Endothelial cell (in vitro differentiated cells): Measurements from ENCODE around the gene PPP2R3B. TPM values are rescaled to one million over a fixed set of nuclear protein-coding genes. Genes with fewer than 3 reads are reported as not detected.
A peak's percentile ranks its signal among the peaks of the same experiment; 100 is the strongest.

Experiments used
- DNase-seq: peaks from one replicate; pipeline ENCODE4 v3.0.0; 2021; ENCODE audit warnings: low spot score
- H3K27ac Mint-ChIP-seq: one replicate; pipeline ENCODE4 v1.8.0; 2021; ENCODE audit warnings: mixed read lengths, inconsistent platforms; ENCODE audit not compliant: unreplicated experiment
- H3K27me3 Mint-ChIP-seq: one replicate; pipeline ENCODE4 v1.8.0; 2021; ENCODE audit warnings: mild to moderate bottlenecking, moderate library complexity, mixed read lengths, inconsistent platforms; ENCODE audit not compliant: unreplicated experiment
- H3K36me3 Mint-ChIP-seq: one replicate; pipeline ENCODE4 v1.8.0; 2021; ENCODE audit warnings: mild to moderate bottlenecking, low read depth, mixed read lengths, inconsistent platforms; ENCODE audit not compliant: unreplicated experiment
- H3K4me1 Mint-ChIP-seq: one replicate; pipeline ENCODE4 v1.8.0; 2021; ENCODE audit warnings: mild to moderate bottlenecking, mixed read lengths, inconsistent platforms; ENCODE audit not compliant: unreplicated experiment
- H3K4me3 Mint-ChIP-seq: one replicate; pipeline ENCODE4 v1.8.0; 2021; ENCODE audit warnings: mild to moderate bottlenecking, mixed read lengths, inconsistent platforms; ENCODE audit not compliant: unreplicated experiment
- H3K9me3 Mint-ChIP-seq: one replicate; pipeline ENCODE4 v1.8.0; 2021; ENCODE audit warnings: mixed read lengths, inconsistent platforms; ENCODE audit not compliant: unreplicated experiment
- CTCF ChIP-seq: fragments of 200-600 bp; sonication (generic); IDR thresholded peaks from one replicate; pipeline ENCODE4 v1.5.0; 2021; ENCODE audit warnings: antibody characterized with exemption; ENCODE audit not compliant: unreplicated experiment
- total RNA-seq: library from RNA; stranded (reverse); fragmentation: NEBNext Ultra II Directional; extraction: Animal tissue kit (Norgen Biotek cat#: 25700); gene quantifications from one replicate; pipeline ENCODE4 v1.2.1, GENCODE V29; 2021; ENCODE audit not compliant: unreplicated experiment

PPP2R3B gene
- total RNA-seq, 1 donor from 2014 or later: 44.0 TPM

GRCh38 chrX:319579-320125 lies 67.1 kb downstream of the PPP2R3B start:
- Mint-ChIP-seq H3K27me3 (peaks cover 15% of the 10 kb centered on the region), H3K27ac (no peak overlapping the region), H3K36me3 (peaks cover 5% of the 10 kb centered on the region), H3K9me3 (no peaks in the 10 kb centered on the region), H3K4me1 (peaks cover 11% of the 10 kb centered on the region), H3K4me3 (peak overlapping the region; percentile 95)
- peak; percentile 18 for DNase-seq
- no peak for TF ChIP-seq CTCF

DNA sequence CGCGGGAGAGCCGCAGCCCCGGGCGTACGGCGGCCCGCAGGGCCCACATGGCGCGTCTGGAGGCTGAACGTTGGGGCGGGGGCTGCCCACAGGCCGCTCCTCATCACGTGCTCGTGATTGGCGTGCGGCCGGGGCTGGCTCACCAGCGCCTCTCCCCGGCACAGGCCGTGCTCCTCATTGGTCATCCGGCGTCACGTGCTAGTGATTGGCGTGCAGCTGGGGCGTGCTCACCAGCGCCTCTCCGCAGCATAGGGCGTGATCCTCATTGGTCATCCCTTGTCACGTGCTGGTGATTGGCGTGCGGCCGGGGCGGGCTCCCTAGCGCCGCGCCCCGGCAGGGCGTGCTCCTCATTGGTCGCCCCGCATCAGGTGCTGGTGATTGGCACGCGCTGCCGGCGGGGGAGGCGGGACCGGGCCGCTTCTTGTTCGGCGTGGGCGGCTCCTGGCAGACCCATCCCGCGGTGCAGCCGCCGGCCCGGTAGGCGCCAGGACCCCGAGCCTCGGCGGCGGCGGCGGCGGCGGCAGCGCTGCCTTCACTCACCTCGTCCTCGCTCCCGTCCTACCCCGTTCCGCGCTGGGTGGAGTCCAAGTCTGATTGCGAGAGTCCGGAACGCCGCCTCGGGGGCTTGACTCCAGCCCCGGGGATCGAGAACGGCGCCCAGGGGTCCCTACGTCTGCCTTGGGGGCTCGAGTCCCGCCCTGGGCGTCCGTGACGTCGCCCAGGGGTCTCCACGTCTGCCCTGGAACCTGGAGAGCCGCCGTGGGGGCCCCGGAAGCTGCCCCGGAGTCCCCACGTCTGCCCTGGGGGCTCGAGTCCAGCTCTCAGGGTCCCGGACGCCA lies 67.7 kb downstream of the PPP2R3B start, which contains the start of gene GTPBP6:
Gene GTPBP6 (minus strand): TSS at position 58 of the 840 bp plus-strand sequence. CDS start 9 bp downstream, at position 49.
- Mint-ChIP-seq H3K4me3 (peak within 1 kb of the TSS; percentile 98), H3K4me1 (peaks cover 11% of the 10 kb centered on the region), H3K27ac (peak within 1 kb of the TSS; percentile 92), H3K27me3 (peaks cover 15% of the 10 kb centered on the region), H3K36me3 (peaks cover 6% of the 10 kb centered on the region), H3K9me3 (no peaks in the 10 kb centered on the region)
- no peak for TF ChIP-seq CTCF
- peak; percentile 97 for DNase-seq

DNA sequence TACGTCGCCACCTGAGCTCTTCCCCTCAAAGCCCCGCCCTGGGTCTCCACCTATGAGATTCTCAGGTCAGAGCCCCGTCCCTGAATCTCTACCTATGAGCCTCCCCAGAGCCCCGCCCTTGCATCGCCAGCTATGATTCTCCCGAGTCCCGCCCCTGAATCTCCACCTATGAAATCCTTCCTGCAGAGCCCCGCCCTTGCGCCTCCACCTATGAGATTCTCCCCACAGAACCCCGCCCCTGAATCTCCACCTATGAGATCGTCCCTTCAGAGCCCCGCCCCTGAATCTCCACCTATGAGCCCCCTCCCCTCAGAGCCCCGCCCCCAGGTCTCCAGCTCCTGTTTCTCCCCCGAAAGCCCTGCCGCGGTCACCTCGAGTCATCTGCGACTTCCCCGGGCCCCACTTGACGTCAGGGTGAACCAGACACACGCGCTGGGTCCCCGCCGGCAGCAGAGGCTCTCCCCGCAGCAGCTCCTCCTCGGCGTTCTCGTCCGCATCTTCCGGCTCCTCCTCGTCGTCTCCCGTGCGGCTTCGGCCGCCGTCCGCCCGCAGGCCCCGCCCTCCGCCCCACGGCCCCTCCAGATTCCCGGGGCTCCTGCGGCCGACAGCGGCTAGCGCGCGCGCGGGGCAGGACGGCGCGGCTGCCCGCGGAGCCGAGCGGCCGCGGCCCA lies 68.5 kb downstream of the PPP2R3B start:
- Mint-ChIP-seq H3K9me3 (no peaks in the 10 kb centered on the region), H3K36me3 (peaks cover 14% of the 10 kb centered on the region), H3K4me1 (peaks cover 9% of the 10 kb centered on the region), H3K27me3 (peaks cover 12% of the 10 kb centered on the region), H3K4me3 (peak overlapping the region; percentile 98), H3K27ac (peak overlapping the region; percentile 92)
- no peak for TF ChIP-seq CTCF
- peak; percentile 93 for DNase-seq

DNA sequence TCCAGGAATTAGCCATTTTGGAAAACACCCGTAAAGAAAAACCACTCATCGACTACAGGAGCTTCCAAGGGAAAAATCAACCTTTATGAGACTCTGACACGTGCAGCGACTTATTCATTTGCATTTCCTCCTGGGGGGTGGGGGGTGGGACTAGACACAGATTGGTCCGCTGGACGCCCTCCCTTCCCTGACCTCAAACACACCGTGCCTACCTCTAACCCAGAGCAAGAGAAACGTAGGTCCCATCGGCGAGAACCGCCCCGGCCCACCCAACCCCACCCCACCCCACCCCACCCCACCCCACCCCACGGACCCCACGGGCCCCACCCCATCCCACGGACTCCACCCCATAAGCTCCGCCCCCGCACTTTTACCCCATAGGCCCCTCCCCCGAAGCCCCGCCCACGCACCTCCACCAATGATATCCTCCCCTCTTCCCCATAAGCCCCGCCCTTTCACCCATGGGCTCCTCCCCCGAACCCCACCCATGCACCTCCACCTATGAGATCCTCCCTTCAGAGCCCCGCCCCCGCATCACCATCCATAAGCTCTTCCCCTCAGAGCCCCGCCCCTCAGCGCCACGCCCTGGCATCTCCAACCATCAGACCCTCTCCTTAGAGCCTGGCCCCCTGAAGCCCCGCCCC lies 69.2 kb downstream of the PPP2R3B start:
- H3K27me3 Mint-ChIP-seq: peaks cover 8% of the 10 kb centered on the region
- H3K4me1 Mint-ChIP-seq: peaks cover 8% of the 10 kb centered on the region
- no peaks in the 10 kb centered on the region for H3K9me3 Mint-ChIP-seq
- H3K27ac Mint-ChIP-seq: peak overlapping the region; percentile 92
- H3K36me3 Mint-ChIP-seq: peaks cover 15% of the 10 kb centered on the region
- DNase-seq: no peak
- TF ChIP-seq CTCF: no peak
- peak overlapping the region; percentile 98 for H3K4me3 Mint-ChIP-seq
